Measurements from ENCODE around the gene DHCR24.

- TF ChIP-seq EZH2 (IDR thresholded peaks at IDR 0.05; ENCODE audit: borderline replicate concordance, low read length): no peak
- TF ChIP-seq CTCF (IDR thresholded peaks at IDR 0.05; ENCODE audit: low read length): no peak
Measured at GRCh38 chr1:54845772-54846171, 41.2 kb downstream of the DHCR24 start.
